ENCODE measurements around the gene NDUFAF2.

- TF ChIP-seq, protein P1, sequence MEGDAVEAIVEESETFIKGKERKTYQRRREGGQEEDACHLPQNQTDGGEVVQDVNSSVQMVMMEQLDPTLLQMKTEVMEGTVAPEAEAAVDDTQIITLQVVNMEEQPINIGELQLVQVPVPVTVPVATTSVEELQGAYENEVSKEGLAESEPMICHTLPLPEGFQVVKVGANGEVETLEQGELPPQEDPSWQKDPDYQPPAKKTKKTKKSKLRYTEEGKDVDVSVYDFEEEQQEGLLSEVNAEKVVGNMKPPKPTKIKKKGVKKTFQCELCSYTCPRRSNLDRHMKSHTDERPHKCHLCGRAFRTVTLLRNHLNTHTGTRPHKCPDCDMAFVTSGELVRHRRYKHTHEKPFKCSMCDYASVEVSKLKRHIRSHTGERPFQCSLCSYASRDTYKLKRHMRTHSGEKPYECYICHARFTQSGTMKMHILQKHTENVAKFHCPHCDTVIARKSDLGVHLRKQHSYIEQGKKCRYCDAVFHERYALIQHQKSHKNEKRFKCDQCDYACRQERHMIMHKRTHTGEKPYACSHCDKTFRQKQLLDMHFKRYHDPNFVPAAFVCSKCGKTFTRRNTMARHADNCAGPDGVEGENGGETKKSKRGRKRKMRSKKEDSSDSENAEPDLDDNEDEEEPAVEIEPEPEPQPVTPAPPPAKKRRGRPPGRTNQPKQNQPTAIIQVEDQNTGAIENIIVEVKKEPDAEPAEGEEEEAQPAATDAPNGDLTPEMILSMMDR (IDR thresholded peaks at IDR 0.05) = no peak
- TF ChIP-seq POLR2A (IDR thresholded peaks at IDR 0.05) = no peak
Observed at GRCh38 chr5:61044545-61044944, 99.5 kb downstream of the NDUFAF2 start.

Data from prostate gland (tissue), 2 donors.